B cell (primary cell): ENCODE results near the gene LBHD1.

Source experiments
- EZH2 ChIP-seq: IDR thresholded peaks from 2 replicates; pipeline ENCODE4 v1.6.1; 2012; ENCODE audit warnings: borderline replicate concordance, low read depth, mild to moderate bottlenecking, moderate library complexity, low read length; ENCODE audit not compliant: insufficient read depth, poor library complexity, severe bottlenecking
- TF ChIP-seq, protein P1 (sequence below): fragments of 200-600 bp; IDR thresholded peaks from one replicate; pipeline ENCODE4 v1.8.0; 2022; ENCODE audit warnings: antibody characterized with exemption, mild to moderate bottlenecking

DNA sequence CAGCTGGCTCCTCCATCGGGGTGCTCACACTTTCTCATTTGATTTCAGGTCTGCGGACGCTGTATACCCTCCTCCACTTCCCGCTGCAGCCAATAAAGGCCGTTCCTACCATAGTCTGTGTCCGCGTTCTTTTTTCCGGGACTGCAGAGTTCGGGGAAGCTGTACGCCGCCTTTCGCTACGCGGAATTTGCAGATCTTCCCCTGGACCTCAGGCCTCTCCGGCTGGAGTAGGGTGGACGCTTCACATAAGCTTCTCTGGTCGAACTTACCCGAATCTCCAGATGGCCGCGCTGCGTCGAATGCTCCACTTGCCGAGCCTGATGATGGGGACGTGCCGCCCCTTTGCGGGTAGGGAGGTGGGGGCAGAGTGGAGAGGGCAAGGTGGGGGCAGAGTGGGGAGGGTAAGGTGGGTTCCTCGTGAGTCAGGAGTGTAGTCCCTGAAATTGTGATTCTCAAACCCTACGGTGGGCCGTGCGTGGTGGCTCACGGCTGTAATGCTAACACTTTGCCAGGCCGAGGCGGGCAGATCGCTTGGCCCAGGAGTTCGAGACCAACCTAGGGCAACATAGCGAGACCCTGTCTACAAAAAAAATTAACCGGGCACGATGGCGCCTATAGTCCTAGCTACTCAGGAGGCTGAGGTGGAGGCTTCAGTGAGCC, 6.3 kb downstream of the LBHD1 start:
- TF ChIP-seq EZH2, result no peak
- TF ChIP-seq, protein P1, sequence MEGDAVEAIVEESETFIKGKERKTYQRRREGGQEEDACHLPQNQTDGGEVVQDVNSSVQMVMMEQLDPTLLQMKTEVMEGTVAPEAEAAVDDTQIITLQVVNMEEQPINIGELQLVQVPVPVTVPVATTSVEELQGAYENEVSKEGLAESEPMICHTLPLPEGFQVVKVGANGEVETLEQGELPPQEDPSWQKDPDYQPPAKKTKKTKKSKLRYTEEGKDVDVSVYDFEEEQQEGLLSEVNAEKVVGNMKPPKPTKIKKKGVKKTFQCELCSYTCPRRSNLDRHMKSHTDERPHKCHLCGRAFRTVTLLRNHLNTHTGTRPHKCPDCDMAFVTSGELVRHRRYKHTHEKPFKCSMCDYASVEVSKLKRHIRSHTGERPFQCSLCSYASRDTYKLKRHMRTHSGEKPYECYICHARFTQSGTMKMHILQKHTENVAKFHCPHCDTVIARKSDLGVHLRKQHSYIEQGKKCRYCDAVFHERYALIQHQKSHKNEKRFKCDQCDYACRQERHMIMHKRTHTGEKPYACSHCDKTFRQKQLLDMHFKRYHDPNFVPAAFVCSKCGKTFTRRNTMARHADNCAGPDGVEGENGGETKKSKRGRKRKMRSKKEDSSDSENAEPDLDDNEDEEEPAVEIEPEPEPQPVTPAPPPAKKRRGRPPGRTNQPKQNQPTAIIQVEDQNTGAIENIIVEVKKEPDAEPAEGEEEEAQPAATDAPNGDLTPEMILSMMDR, result no peak
